H1 (cell line): ENCODE measurements around the gene NXPH1. TPM values are rescaled to one million over a fixed set of nuclear protein-coding genes. Genes with fewer than 3 reads are reported as not detected.

ENCODE experiments used
- CTCF ChIA-PET: fragments of 300-600 bp; sonication (Branson Sonifier 250); formaldehyde crosslinking; loops from one replicate; lab custom pipeline; 2021; ENCODE audit not compliant: partially characterized antibody; lab: Charles Lee
- POLR2A ChIA-PET: fragments of 300-600 bp; sonication (Branson Sonifier 250); formaldehyde crosslinking; loops from one replicate; lab custom pipeline; 2021; ENCODE audit warnings: inconsistent platforms; ENCODE audit not compliant: partially characterized antibody; lab: Charles Lee
- DNase-seq, 2 experiments: peaks; one replicate each; pipeline versions ENCODE4 v3.0.0 to v3.0.0-alpha.2; 2010 to 2022; ENCODE audit warnings: low spot score in 2 of 2, low read depth in 1 of 2, mixed read lengths in 1 of 2
- FAIRE-seq: peaks from 2 replicates; lab custom pipeline; 2011; peaks lifted over from hg19 to GRCh38; lab: Jason Lieb, UNC
- H2AFZ ChIP-seq: 2 replicates; pipeline ENCODE4 v1.8.1; 2012; ENCODE audit warnings: low read length, inconsistent platforms
- H2AK5ac ChIP-seq: 2 replicates; pipeline ENCODE4 v1.6.1; 2013; ENCODE audit warnings: low read depth, low read length
- H2BK120ac ChIP-seq: replicated peaks from 2 replicates; pipeline ENCODE3; 2013; ENCODE audit warnings: low read depth, low read length, inconsistent platforms
- H2BK12ac ChIP-seq: 2 replicates; pipeline ENCODE4 v1.6.1; 2013; ENCODE audit warnings: low read depth, low read length
- H2BK15ac ChIP-seq: 2 replicates; pipeline ENCODE4 v1.6.1; 2013; ENCODE audit warnings: low read length
- H2BK20ac ChIP-seq: 2 replicates; pipeline ENCODE4 v1.6.1; 2013; ENCODE audit warnings: low read length
- H2BK5ac ChIP-seq: 2 replicates; pipeline ENCODE4 v1.6.1; 2013; ENCODE audit warnings: low read depth, low read length
- H3K14ac ChIP-seq: 2 replicates; pipeline ENCODE4 v1.6.1; 2013; ENCODE audit warnings: inconsistent platforms; ENCODE audit not compliant: insufficient read length
- H3K18ac ChIP-seq: 2 replicates; pipeline ENCODE4 v1.6.1; 2013; ENCODE audit warnings: low read length; ENCODE audit errors: extremely low read depth
- H3K23ac ChIP-seq: 2 replicates; pipeline ENCODE4 v1.6.1; 2013; ENCODE audit warnings: inconsistent platforms; ENCODE audit not compliant: insufficient read length
- H3K23me2 ChIP-seq: 2 replicates; pipeline ENCODE4 v1.6.1; 2013; ENCODE audit warnings: low read depth, low read length
- H3K27ac ChIP-seq: 2 replicates; pipeline ENCODE4 v1.6.1; 2011; ENCODE audit warnings: low read depth, low read length, inconsistent platforms
- H3K27me3 ChIP-seq, 4 experiments: replicated peaks in 1 of 4; 1 replicate in 1 of 4; 2 replicates in 3 of 4; pipeline versions ENCODE4 v1.6.1 to v1.8.1; 2011 to 2013; ENCODE audit warnings: low read length in 3 of 4, mild to moderate bottlenecking in 3 of 4, inconsistent platforms in 2 of 4, mixed read lengths in 2 of 4, moderate library complexity in 1 of 4; ENCODE audit not compliant: control insufficient read depth in 3 of 4, insufficient read depth in 3 of 4; ENCODE audit errors: extremely low read depth in 1 of 4
- H3K36me3 ChIP-seq, 4 experiments: 2 replicates each; pipeline versions ENCODE4 v1.6.1 to v1.8.1; 2011 to 2013; ENCODE audit warnings: mild to moderate bottlenecking in 4 of 4, low read length in 3 of 4, moderate library complexity in 2 of 4, control low read depth in 1 of 4, inconsistent platforms in 1 of 4; ENCODE audit not compliant: insufficient read depth in 4 of 4, control insufficient read depth in 2 of 4
- H3K4ac ChIP-seq: replicated peaks from 2 replicates; pipeline ENCODE3; 2013; ENCODE audit warnings: low read length, low read depth, mixed read lengths, inconsistent platforms; ENCODE audit not compliant: insufficient read length
- H3K4me1 ChIP-seq, 4 experiments: replicated peaks in 1 of 4; 1 replicate in 1 of 4; 2 replicates in 3 of 4; pipeline versions ENCODE4 v1.6.1 to v1.8.1; 2011 to 2013; ENCODE audit warnings: low read length in 3 of 4, inconsistent platforms in 2 of 4, mixed read lengths in 1 of 4; ENCODE audit not compliant: insufficient read depth in 4 of 4, control insufficient read depth in 3 of 4
- H3K4me2 ChIP-seq, 2 experiments: 2 replicates each; pipeline versions ENCODE4 v1.6.1 to v1.8.1; 2011 to 2013; ENCODE audit warnings: low read depth in 2 of 2, low read length in 2 of 2, control low read depth in 1 of 2, inconsistent platforms in 1 of 2, mild to moderate bottlenecking in 1 of 2; ENCODE audit not compliant: insufficient read depth in 1 of 2
- H3K4me3 ChIP-seq, 4 experiments: fragments of 200-600, 300-600 bp in 1 of 4; sonication (generic), shearing (Covaris generic), sonication (Bioruptor Twin) in 1 of 4; 2 replicates each; pipeline versions ENCODE4 v1.5.1 to v1.8.1; 2011 to 2016; ENCODE audit warnings: low read length in 4 of 4, low read depth in 3 of 4, control low read depth in 2 of 4, inconsistent platforms in 2 of 4, mild to moderate bottlenecking in 2 of 4, mixed read lengths in 1 of 4, moderate library complexity in 1 of 4; ENCODE audit not compliant: insufficient read depth in 2 of 4; ENCODE audit errors: extremely low read depth in 1 of 4
- H3K56ac ChIP-seq: replicated peaks from 2 replicates; pipeline ENCODE3; 2013; ENCODE audit warnings: low read depth, mild to moderate bottlenecking, mixed read lengths, low read length, inconsistent platforms; ENCODE audit not compliant: insufficient read length
- H3K79me1 ChIP-seq: 2 replicates; pipeline ENCODE4 v1.6.1; 2013; ENCODE audit warnings: low read depth, low read length, control low read depth
- H3K79me2 ChIP-seq, 2 experiments: 2 replicates each; pipeline versions ENCODE4 v1.6.1 to v1.8.1; 2012 to 2013; ENCODE audit warnings: low read length in 2 of 2, mild to moderate bottlenecking in 2 of 2, inconsistent platforms in 1 of 2; ENCODE audit not compliant: insufficient read depth in 2 of 2, control insufficient read depth in 1 of 2
- H3K9ac ChIP-seq, 4 experiments: replicated peaks in 1 of 4; 1 replicate in 1 of 4; 2 replicates in 3 of 4; pipeline versions ENCODE4 v1.6.1 to v1.8.1; 2011 to 2013; ENCODE audit warnings: low read depth in 3 of 4, low read length in 3 of 4, control low read depth in 2 of 4, mild to moderate bottlenecking in 2 of 4, moderate library complexity in 2 of 4, inconsistent platforms in 1 of 4; ENCODE audit errors: extremely low read depth in 1 of 4
- H3K9me3 ChIP-seq, 2 experiments: 2 replicates each; pipeline versions ENCODE4 v1.6.1 to v1.8.1; 2012 to 2013; ENCODE audit warnings: mild to moderate bottlenecking in 2 of 2, moderate library complexity in 2 of 2, control low read depth in 1 of 2, inconsistent platforms in 1 of 2, low read depth in 1 of 2, low read length in 1 of 2, mixed read lengths in 1 of 2; ENCODE audit not compliant: insufficient read depth in 2 of 2
- H4K20me1 ChIP-seq, 2 experiments: replicated peaks in 1 of 2; 2 replicates each; pipeline versions ENCODE3 to v1.8.1; 2011 to 2013; ENCODE audit warnings: inconsistent platforms in 2 of 2, low read length in 2 of 2, mild to moderate bottlenecking in 1 of 2; ENCODE audit not compliant: insufficient read depth in 2 of 2, control insufficient read depth in 1 of 2
- H4K5ac ChIP-seq: 2 replicates; pipeline ENCODE4 v1.6.1; 2013; ENCODE audit warnings: low read length, low read depth, mixed read lengths, inconsistent platforms; ENCODE audit not compliant: insufficient read length
- H4K8ac ChIP-seq: 2 replicates; pipeline ENCODE4 v1.8.0; 2013; ENCODE audit warnings: mild to moderate bottlenecking, moderate library complexity, low read length, inconsistent platforms; ENCODE audit not compliant: insufficient read depth; ENCODE audit errors: extremely low read depth
- H4K91ac ChIP-seq: replicated peaks from 2 replicates; pipeline ENCODE3; 2013; ENCODE audit warnings: low read length, mixed read lengths, inconsistent platforms; ENCODE audit not compliant: insufficient read length
- ATF3 ChIP-seq: IDR thresholded peaks from 2 replicates; pipeline ENCODE4 v1.6.1; 2011; ENCODE audit warnings: low read depth, mild to moderate bottlenecking, low read length; ENCODE audit not compliant: insufficient read depth
- CBX8 ChIP-seq: fragments of 300-800, 300-1000 bp; sonication (generic); IDR thresholded peaks from 2 replicates; pipeline ENCODE4 v1.7.1; 2016; ENCODE audit warnings: low read depth, low read length, borderline replicate concordance
- CREB1 ChIP-seq: IDR thresholded peaks from 2 replicates; pipeline ENCODE4 v1.6.1; 2012; ENCODE audit warnings: inconsistent platforms
- E2F6 ChIP-seq: IDR thresholded peaks from 2 replicates; pipeline ENCODE4 v1.6.1; 2012; ENCODE audit warnings: inconsistent platforms
- FOSL1 ChIP-seq: IDR thresholded peaks from 2 replicates; pipeline ENCODE4 v1.6.1; 2011; ENCODE audit warnings: mild to moderate bottlenecking, low read depth, low read length, moderate library complexity; ENCODE audit not compliant: insufficient read depth
- GABPA ChIP-seq: IDR thresholded peaks from 2 replicates; pipeline ENCODE4 v1.6.1; 2011; ENCODE audit warnings: mild to moderate bottlenecking, low read length, moderate library complexity, borderline replicate concordance; ENCODE audit not compliant: insufficient read depth
- KDM1A ChIP-seq: fragments of 200-600, 300-600 bp; sonication (generic); IDR thresholded peaks from 2 replicates; pipeline ENCODE4 v1.7.1; 2016; ENCODE audit warnings: mild to moderate bottlenecking, low read length, borderline replicate concordance
- SP2 ChIP-seq: IDR thresholded peaks from 2 replicates; pipeline ENCODE4 v1.6.1; 2012; ENCODE audit warnings: mild to moderate bottlenecking, low read length, inconsistent platforms
- TEAD4 ChIP-seq: IDR thresholded peaks from 2 replicates; pipeline ENCODE4 v1.6.1; 2012; ENCODE audit warnings: low read depth, low read length, inconsistent platforms, mixed read lengths
- WGBS, 2 experiments: shearing (Covaris generic) in 1 of 2; methylation state at CpG; one replicate each; pipeline versions ENCODE4 v1.1.6 to v1.1.7; 2013 to 2015; ENCODE audit warnings: low lambda C conversion rate in 2 of 2, mixed read lengths in 2 of 2, inconsistent platforms in 1 of 2, low coverage in 1 of 2, missing lambda C conversion rate in 1 of 2; ENCODE audit not compliant: insufficient replicate concordance in 2 of 2, insufficient coverage in 1 of 2, insufficient read length in 1 of 2; ENCODE audit errors: extremely low coverage in 1 of 2, missing lambda C conversion rate in 1 of 2; 5-methylcytosine and 5-hydroxymethylcytosine counted together
- polyA plus RNA-seq, 7 experiments: library from polyadenylated mRNA; depleted of rRNA in 3 of 7; stranded (reverse) in 5 of 7; unstranded in 2 of 7; fragments of >200 nt in 5 of 7; fragments of 200-250 nt in 2 of 7; gene quantifications; 1 replicate in 5 of 7; 2 replicates in 1 of 7; 4 replicates in 1 of 7; pipeline versions ENCODE4 v1.2.1 to v1.2.3, GENCODE V29; 2011 to 2013; ENCODE audit warnings: missing spikeins in 2 of 7, mixed read lengths in 2 of 7
- total RNA-seq: library from RNA; stranded (reverse); fragmentation: NEBNext Ultra II Directional; extraction: Animal tissue kit (Norgen Biotek cat#: 25700); gene quantifications from 2 replicates; pipeline ENCODE4 v1.2.1, GENCODE V29; 2021
- TF ChIP-seq, protein P1 (sequence below): IDR thresholded peaks from 2 replicates; pipeline ENCODE4 v1.6.1; 2011; ENCODE audit warnings: low read length, improper control_type of control experiment

NXPH1 gene
- total and polyA plus RNA-seq, 2 of the 8 experiments (the other 6 are each of a cell fraction or from before 2014, with no cell fraction given) = 0.14 to 1.0 TPM

DNA sequence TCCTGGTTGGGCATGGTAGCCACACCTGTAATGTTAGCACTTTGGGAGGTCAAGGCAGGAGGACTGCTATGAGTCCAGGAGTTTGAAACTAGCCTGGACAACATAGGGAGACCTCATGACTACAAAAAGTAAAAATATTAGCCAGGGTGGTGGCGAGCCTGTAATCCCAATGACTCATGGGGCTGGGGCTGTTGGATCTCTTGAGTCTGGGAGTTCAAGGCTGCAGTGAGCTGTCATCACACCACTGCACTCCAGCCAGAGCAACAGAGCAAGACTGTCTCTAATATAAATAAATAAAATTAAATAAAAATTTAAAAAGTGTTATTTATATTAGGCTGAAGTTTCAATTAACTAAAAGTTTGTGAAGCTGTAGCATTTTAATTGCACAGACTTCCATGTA lies 207.3 kb downstream of the NXPH1 start:
- CTCF ChIA-PET = interaction anchor here (1.4 to 1.5 kb wide), 2 partner anchors 20 to 196 kb away, joined by 4 read pairs; no protein-coding TSS in a partner anchor
- no peak overlapping the region for H3K4me3 ChIP-seq
- TF ChIP-seq ATF3 (no peak), E2F6 (no peak), GABPA (no peak), SP2 (no peak), CBX8 (no peak), TEAD4 (no peak), CREB1 (no peak), FOSL1 (no peak), KDM1A (no peak)
- TF ChIP-seq, protein P1, sequence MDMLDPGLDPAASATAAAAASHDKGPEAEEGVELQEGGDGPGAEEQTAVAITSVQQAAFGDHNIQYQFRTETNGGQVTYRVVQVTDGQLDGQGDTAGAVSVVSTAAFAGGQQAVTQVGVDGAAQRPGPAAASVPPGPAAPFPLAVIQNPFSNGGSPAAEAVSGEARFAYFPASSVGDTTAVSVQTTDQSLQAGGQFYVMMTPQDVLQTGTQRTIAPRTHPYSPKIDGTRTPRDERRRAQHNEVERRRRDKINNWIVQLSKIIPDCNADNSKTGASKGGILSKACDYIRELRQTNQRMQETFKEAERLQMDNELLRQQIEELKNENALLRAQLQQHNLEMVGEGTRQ = no peak

More for the DNA sequence above, 207.3 kb downstream of the NXPH1 start:
- no peaks in the 10 kb centered on the region for H3K36me3 ChIP-seq
- H2BK20ac ChIP-seq = no peak overlapping the region
- 100% methylated on average over 1 of the region's 1 CpG; no CpG with 5 or more reads in 1 of the 2 experiments for WGBS, 2 experiments
- no peaks in the 10 kb centered on the region for H3K23me2 ChIP-seq
- no peak overlapping the region for H3K23ac ChIP-seq
- no peak for FAIRE-seq
- H2BK120ac ChIP-seq = no peak overlapping the region
- no peaks in the 10 kb centered on the region for H4K20me1 ChIP-seq
- H2BK5ac ChIP-seq = no peak overlapping the region
- H3K27ac ChIP-seq = no peak overlapping the region
- H3K9ac ChIP-seq = no peak overlapping the region
- POLR2A ChIA-PET = no interaction called here
- no peak overlapping the region for H4K91ac ChIP-seq
- H3K56ac ChIP-seq = no peak overlapping the region
- no peak overlapping the region for H2BK12ac ChIP-seq
- no peaks in the 10 kb centered on the region for H3K79me1 ChIP-seq
- H4K5ac ChIP-seq = no peak overlapping the region
- H2BK15ac ChIP-seq = no peak overlapping the region
- H4K8ac ChIP-seq = no peak overlapping the region
- H3K14ac ChIP-seq = no peak overlapping the region
- H3K18ac ChIP-seq = no peak overlapping the region
- H3K27me3 ChIP-seq = no peaks in the 10 kb centered on the region
- DNase-seq = no peak
- H3K9me3 ChIP-seq = no peaks in the 10 kb centered on the region
- no peaks in the 10 kb centered on the region for H3K4me1 ChIP-seq
- no peak overlapping the region for H3K4me2 ChIP-seq
- no peaks in the 10 kb centered on the region for H3K79me2 ChIP-seq
- H2AFZ ChIP-seq = no peak overlapping the region
- H2AK5ac ChIP-seq = no peak overlapping the region
- H3K4ac ChIP-seq = no peak overlapping the region
